Caco-2 (cell line): ENCODE data around the gene SCAMP3. TPM values are rescaled to one million over a fixed set of nuclear protein-coding genes. Genes with fewer than 3 reads are reported as not detected.
A peak's percentile ranks its signal among the peaks of the same experiment; 100 is the strongest.

Source experiments
- BruUV-seq: library from RNA; stranded (reverse); fragments of 400-500 nt; replicated peaks from 2 replicates; lab custom pipeline; 2021; lab: Mats Ljungman, UMichigan
- CTCF ChIA-PET: fragments of 300-600 bp; sonication (Branson Sonifier 250); formaldehyde crosslinking; loops from one replicate; lab custom pipeline; 2022; ENCODE audit warnings: antibody characterized with exemption; lab: Charles Lee
- POLR2A ChIA-PET: fragments of 300-600 bp; sonication (Branson Sonifier 250); formaldehyde crosslinking; loops from one replicate; lab custom pipeline; 2022; ENCODE audit warnings: antibody characterized with exemption; lab: Charles Lee
- DNase-seq, 2 experiments: peaks; one replicate each; pipeline versions ENCODE4 v3.0.0 to v3.0.0-alpha.2; 2020 to 2022
- H3K27me3 ChIP-seq: replicated peaks from 2 replicates; pipeline ENCODE4 v1.6.0; 2011; ENCODE audit warnings: low read length; ENCODE audit not compliant: control insufficient read depth, insufficient read depth
- H3K36me3 ChIP-seq: 2 replicates; pipeline ENCODE4 v1.5.1; 2011; ENCODE audit warnings: low read length; ENCODE audit not compliant: control insufficient read depth, insufficient read depth
- H3K4me1 ChIP-seq: fragments of 250-450 bp; sonication (Bioruptor Pico); 2 replicates; pipeline ENCODE4 v1.5.1; 2020; ENCODE audit warnings: mild to moderate bottlenecking
- H3K4me3 ChIP-seq: 2 replicates; pipeline ENCODE4 v1.5.1; 2011; ENCODE audit warnings: low read depth, mild to moderate bottlenecking, control low read depth, low read length
- H3K9me3 ChIP-seq: fragments of 250-450 bp; sonication (Bioruptor Pico); 2 replicates; pipeline ENCODE4 v1.5.1; 2020; ENCODE audit warnings: mild to moderate bottlenecking, moderate library complexity
- H3K27ac Mint-ChIP-seq: one replicate; pipeline ENCODE4 v1.8.0; 2022; ENCODE audit warnings: mixed read lengths; ENCODE audit not compliant: unreplicated experiment
- H3K27me3 Mint-ChIP-seq: one replicate; pipeline ENCODE4 v1.8.0; 2022; ENCODE audit warnings: mixed read lengths; ENCODE audit not compliant: insufficient read depth, unreplicated experiment
- H3K36me3 Mint-ChIP-seq: one replicate; pipeline ENCODE4 v1.8.0; 2022; ENCODE audit warnings: mild to moderate bottlenecking, mixed read lengths; ENCODE audit not compliant: insufficient read depth, unreplicated experiment
- H3K4me1 Mint-ChIP-seq: one replicate; pipeline ENCODE4 v1.8.0; 2022; ENCODE audit warnings: low read depth, mixed read lengths; ENCODE audit not compliant: unreplicated experiment
- H3K4me3 Mint-ChIP-seq: one replicate; pipeline ENCODE4 v1.8.0; 2022; ENCODE audit warnings: mild to moderate bottlenecking, moderate library complexity, mixed read lengths; ENCODE audit not compliant: unreplicated experiment
- H3K9me3 Mint-ChIP-seq: one replicate; pipeline ENCODE4 v1.8.0; 2022; ENCODE audit warnings: mixed read lengths; ENCODE audit not compliant: unreplicated experiment
- intact Hi-C: fragments of 100-400 bp; cut with micrococcal nuclease; formaldehyde crosslinking; loops from one replicate; pipeline ENCODE4 v1.10.0; 2022; ENCODE audit not compliant: unreplicated experiment
- total RNA-seq: library from RNA; stranded (reverse); gene quantifications from 2 replicates; pipeline ENCODE4 v1.2.3, GENCODE V29; 2022
- TF ChIP-seq, protein P1 (sequence below), 2 experiments: fragments of 200-600 bp in 1 of 2; IDR thresholded peaks; 1 replicate in 1 of 2; 2 replicates in 1 of 2; pipeline versions ENCODE4 v1.5.1 to v1.8.0; 2011 to 2022; ENCODE audit warnings: antibody characterized with exemption in 1 of 2, control low read depth in 1 of 2, inconsistent platforms in 1 of 2, low read depth in 1 of 2, low read length in 1 of 2, mild to moderate bottlenecking in 1 of 2, moderate library complexity in 1 of 2; ENCODE audit not compliant: insufficient read depth in 1 of 2, severe bottlenecking in 1 of 2, unreplicated experiment in 1 of 2

The SCAMP3 gene
- total RNA-seq, 1 experiment from 2014 or later, result 55.9 TPM

DNA sequence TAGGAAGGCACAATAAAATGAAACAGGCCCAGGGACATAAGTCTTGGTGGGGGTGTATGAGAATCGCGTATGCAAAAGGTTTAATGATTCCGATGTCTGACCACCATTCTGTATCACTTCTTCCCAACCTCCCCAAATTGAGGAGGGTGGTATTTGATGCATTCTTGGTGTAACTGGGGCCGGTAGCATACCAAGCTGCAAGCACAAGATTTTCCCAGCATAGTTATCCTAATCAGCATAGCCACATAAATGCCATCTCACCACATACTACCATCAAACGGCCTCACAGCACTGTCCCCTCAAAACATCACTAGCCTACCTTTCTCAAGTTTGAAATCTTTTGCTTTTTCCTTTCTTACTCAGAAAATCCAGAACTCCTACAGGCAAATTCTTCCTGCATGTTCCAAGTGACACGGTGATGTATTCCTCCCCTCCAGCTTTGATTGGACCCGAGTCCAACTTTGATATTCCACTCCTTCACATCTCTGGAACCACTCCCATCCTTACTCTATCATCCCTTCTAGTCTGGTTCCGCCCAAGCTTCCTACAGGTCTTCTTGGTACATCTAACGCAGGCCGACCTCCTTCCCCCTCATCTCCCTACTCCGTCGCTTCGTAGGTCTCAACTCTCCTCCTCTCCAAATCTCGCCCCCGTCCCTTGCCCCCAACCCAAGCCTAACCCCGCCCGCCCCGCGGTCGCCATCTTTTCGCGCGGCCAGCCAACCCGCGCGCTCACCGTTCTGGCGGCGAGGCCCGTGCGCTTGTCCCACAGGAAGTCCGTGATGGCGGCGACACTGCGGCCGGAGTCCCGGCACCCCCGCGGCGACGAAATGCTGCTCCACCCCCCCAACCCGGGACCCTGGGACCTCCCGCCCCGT, 10.5 kb upstream of the SCAMP3 start:
- Mint-ChIP-seq H3K27me3 (no peaks in the 10 kb centered on the region), H3K36me3 (peaks cover 66% of the 10 kb centered on the region), H3K4me3 (peak overlapping the region; percentile 97), H3K4me1 (peaks cover 18% of the 10 kb centered on the region), H3K27ac (peak overlapping the region; percentile 87), H3K9me3 (no peaks in the 10 kb centered on the region)
- ChIA-PET CTCF (interaction anchor here (0.6 to 1.9 kb wide), 11 partner anchors 11 to 100 kb away, joined by 3 to 33 read pairs (median 7); partner anchors contain the start of genes ENTREP3, FDPS, KRTCAP2 and SCAMP3), POLR2A (interaction anchor here (0.6 to 2.0 kb wide), 14 partner anchors 11 to 587 kb away, joined by 3 to 18 read pairs (median 6); partner anchors contain the start of genes ENTREP3, FDPS, SCAMP3 and SYT11)
- TF ChIP-seq, protein P1, sequence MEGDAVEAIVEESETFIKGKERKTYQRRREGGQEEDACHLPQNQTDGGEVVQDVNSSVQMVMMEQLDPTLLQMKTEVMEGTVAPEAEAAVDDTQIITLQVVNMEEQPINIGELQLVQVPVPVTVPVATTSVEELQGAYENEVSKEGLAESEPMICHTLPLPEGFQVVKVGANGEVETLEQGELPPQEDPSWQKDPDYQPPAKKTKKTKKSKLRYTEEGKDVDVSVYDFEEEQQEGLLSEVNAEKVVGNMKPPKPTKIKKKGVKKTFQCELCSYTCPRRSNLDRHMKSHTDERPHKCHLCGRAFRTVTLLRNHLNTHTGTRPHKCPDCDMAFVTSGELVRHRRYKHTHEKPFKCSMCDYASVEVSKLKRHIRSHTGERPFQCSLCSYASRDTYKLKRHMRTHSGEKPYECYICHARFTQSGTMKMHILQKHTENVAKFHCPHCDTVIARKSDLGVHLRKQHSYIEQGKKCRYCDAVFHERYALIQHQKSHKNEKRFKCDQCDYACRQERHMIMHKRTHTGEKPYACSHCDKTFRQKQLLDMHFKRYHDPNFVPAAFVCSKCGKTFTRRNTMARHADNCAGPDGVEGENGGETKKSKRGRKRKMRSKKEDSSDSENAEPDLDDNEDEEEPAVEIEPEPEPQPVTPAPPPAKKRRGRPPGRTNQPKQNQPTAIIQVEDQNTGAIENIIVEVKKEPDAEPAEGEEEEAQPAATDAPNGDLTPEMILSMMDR (IDR thresholded peaks at IDR 0.05; ENCODE audit: insufficient read depth in 1 of 2, low read depth in 1 of 2, low read length in 1 of 2, severe bottlenecking in 1 of 2, unreplicated experiment in 1 of 2), result no peak
- intact Hi-C loops, result loop anchor here (1.0 kb wide), 4 partner anchors 10 to 51 kb away; partner anchors contain the start of gene SCAMP3
- peaks cover 10% of the 10 kb centered on the region for H3K36me3 ChIP-seq
- no peaks in the 10 kb centered on the region for H3K27me3 ChIP-seq
- peak overlapping the region; percentile 75 for H3K4me3 ChIP-seq
- no peak for DNase-seq
- 0 out of 2 replicates have a peak, but pooled peaks cover 8% of the 10 kb centered on the region for H3K4me1 ChIP-seq
- no peaks in the 10 kb centered on the region for H3K9me3 ChIP-seq
- BruUV-seq, result TSS peak; percentile 81

DNA sequence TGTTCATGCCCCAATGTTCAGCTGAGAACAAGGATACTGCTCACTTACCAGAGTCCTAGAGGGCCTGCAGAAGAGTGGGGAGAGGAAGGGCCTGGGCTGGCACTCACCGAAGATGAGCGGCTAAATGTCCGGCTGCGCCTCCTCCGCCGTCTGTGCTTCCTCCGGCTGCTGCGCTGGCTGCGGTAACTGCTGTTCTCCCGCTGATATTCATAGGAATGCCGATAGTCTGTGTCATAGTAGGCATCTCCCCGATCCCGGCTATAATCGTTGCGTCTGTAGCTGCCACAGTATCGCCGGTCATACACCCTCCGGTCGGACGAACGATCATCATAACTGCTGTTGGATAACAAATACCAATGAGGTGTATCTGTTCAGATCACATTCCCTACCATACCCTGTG, 7.2 kb upstream of the SCAMP3 start:
- H3K4me3 ChIP-seq, result no peak overlapping the region
- TF ChIP-seq, protein P1 (IDR thresholded peaks at IDR 0.05; ENCODE audit: insufficient read depth in 1 of 2, low read depth in 1 of 2, low read length in 1 of 2, severe bottlenecking in 1 of 2, unreplicated experiment in 1 of 2), result no peak
- Mint-ChIP-seq H3K36me3 (peaks cover 88% of the 10 kb centered on the region), H3K4me1 (peaks cover 7% of the 10 kb centered on the region), H3K4me3 (no peak overlapping the region), H3K27ac (no peak overlapping the region), H3K27me3 (no peaks in the 10 kb centered on the region), H3K9me3 (no peaks in the 10 kb centered on the region)
- no peak for DNase-seq
- BruUV-seq, result no TSS peak
- no peaks in the 10 kb centered on the region for H3K9me3 ChIP-seq
- 0 out of 2 replicates have a peak, but pooled peaks cover 4% of the 10 kb centered on the region for H3K4me1 ChIP-seq
- ChIA-PET POLR2A (no interaction called here), CTCF (no interaction called here)
- intact Hi-C loops, result no loop called here
- peaks cover 13% of the 10 kb centered on the region for H3K36me3 ChIP-seq
- H3K27me3 ChIP-seq, result no peaks in the 10 kb centered on the region

GRCh38 chr1:155268630-155269029, 6.5 kb upstream of the SCAMP3 start:
- H3K9me3 ChIP-seq, result no peaks in the 10 kb centered on the region
- H3K4me3 ChIP-seq, result no peak overlapping the region
- Mint-ChIP-seq H3K27me3 (no peaks in the 10 kb centered on the region), H3K27ac (no peak overlapping the region), H3K36me3 (peaks cover 96% of the 10 kb centered on the region), H3K4me1 (peaks cover 7% of the 10 kb centered on the region), H3K9me3 (no peaks in the 10 kb centered on the region), H3K4me3 (no peak overlapping the region)
- CTCF ChIA-PET, result no interaction called here
- BruUV-seq, result no TSS peak
- TF ChIP-seq, protein P1 (IDR thresholded peaks at IDR 0.05; ENCODE audit: insufficient read depth in 1 of 2, low read depth in 1 of 2, low read length in 1 of 2, severe bottlenecking in 1 of 2, unreplicated experiment in 1 of 2), result no peak
- H3K27me3 ChIP-seq, result no peaks in the 10 kb centered on the region
- no peak for DNase-seq
- H3K4me1 ChIP-seq, result no peaks in the 10 kb centered on the region
- POLR2A ChIA-PET, result no interaction called here
- intact Hi-C loops, result no loop called here
- H3K36me3 ChIP-seq, result peaks cover 13% of the 10 kb centered on the region
